Activated CD4-positive, alpha-beta memory T cell treated with anti-CD3 and anti-CD28 coated beads, Interleukin-2, amount 10 ng/mL, durations not matched to agents 7 days and 5 days (primary cell): ENCODE measurements around the gene SNX11. TPM values are rescaled to one million over a fixed set of nuclear protein-coding genes. Genes with fewer than 3 reads are reported as not detected.
"Not testable (repeated sequence)": the region's sequence is repeated elsewhere in the genome, so short reads cannot be mapped to it uniquely, and the experiment has no call there.

ENCODE experiments used
- CTCF ChIA-PET: fragments of 350-600 bp; sonication (Branson Sonifier 250); formaldehyde crosslinking; loops from one replicate; lab custom pipeline; 2021; ENCODE audit warnings: antibody characterized with exemption, inconsistent platforms; lab: Charles Lee
- POLR2A ChIA-PET: fragments of 350-600 bp; sonication (Branson Sonifier 250); formaldehyde crosslinking; loops from one replicate; lab custom pipeline; 2021; ENCODE audit warnings: antibody characterized with exemption; lab: Charles Lee
- DNase-seq: peaks from one replicate; pipeline ENCODE4 v3.0.0-alpha.2; 2020
- H3K27ac Mint-ChIP-seq: one replicate; pipeline ENCODE4 v1.8.0; 2021; ENCODE audit warnings: mild to moderate bottlenecking, mixed read lengths
- H3K27me3 Mint-ChIP-seq: one replicate; pipeline ENCODE4 v1.8.0; 2021; ENCODE audit warnings: mixed read lengths
- H3K36me3 Mint-ChIP-seq: one replicate; pipeline ENCODE4 v1.8.0; 2021; ENCODE audit warnings: low read depth, mixed read lengths
- H3K4me1 Mint-ChIP-seq: one replicate; pipeline ENCODE4 v1.8.0; 2021; ENCODE audit warnings: mixed read lengths
- H3K4me3 Mint-ChIP-seq: one replicate; pipeline ENCODE4 v1.8.0; 2021; ENCODE audit warnings: mild to moderate bottlenecking, mixed read lengths
- H3K9me3 Mint-ChIP-seq: one replicate; pipeline ENCODE4 v1.8.0; 2021; ENCODE audit warnings: mixed read lengths
- total RNA-seq, 2 experiments: library from RNA; stranded (reverse); gene quantifications; one replicate each; pipeline ENCODE4 v1.2.3, GENCODE V29; 2021

SNX11 gene
- total RNA-seq, result 10 to 100 TPM; 22.6 to 22.8 TPM

DNA sequence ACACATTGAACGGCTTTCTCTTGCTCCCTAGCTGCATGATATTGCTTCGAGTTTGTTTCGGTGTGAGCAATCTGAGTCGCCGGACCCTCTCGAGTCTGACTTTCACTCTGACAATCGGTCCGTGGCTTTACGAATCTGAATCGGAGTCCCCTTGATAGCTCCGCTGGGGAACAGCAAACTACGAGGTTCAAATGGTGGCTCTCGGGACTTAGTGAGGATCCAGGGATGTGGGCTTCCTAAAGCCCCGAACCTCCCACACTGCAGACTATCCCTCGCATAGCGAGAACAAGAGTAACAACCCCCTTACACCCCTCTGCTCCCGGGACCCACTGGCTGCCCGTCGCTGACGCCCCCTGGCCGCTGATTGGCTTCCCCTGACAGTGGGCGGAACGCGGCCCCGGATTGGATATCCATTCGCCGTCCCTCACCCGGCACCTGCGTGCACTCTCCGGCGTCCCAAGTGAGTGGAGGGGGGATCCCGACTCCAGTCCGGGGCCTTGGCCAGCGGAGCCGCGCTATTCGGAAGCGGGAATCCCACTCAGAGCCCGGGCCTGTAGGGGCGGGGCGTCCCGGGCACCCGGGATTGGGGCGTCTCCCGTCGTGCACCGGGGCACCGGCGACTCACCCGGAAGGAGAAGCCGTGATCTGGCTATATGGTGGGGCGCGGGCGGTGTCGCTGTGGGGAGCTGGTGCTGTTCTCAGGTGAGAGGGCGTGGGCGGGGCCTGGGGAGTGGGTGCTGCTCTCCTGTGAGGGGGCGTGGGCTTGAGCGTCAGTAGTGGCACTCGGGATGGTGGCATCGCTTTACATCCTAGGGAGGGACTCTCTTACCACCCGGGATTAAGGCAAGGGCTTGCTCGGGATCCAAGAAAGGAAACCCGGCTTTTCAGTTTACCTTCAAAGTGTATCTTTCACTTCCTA lies at the start of gene SNX11:
Gene SNX11, plus strand, starts transcription at position 630 of the 919 bp plus-strand sequence. CDS start 4,278 bp downstream, outside the sequence.
- ChIA-PET CTCF (interaction anchor here (0.6 to 4.3 kb wide), 14 partner anchors 9 to 529 kb away, joined by 3 to 29 read pairs (median 4); partner anchors contain the start of gene CDK5RAP3), POLR2A (interaction anchor here (0.7 to 7.3 kb wide), 18 partner anchors 9 to 734 kb away, joined by 3 to 49 read pairs (median 4); partner anchors contain the start of genes NFE2L1 and SP2)
- H3K27me3 Mint-ChIP-seq, result no peaks in the 10 kb centered on the region
- H3K4me3 Mint-ChIP-seq, result peak within 1 kb of the TSS; percentile 94
- DNase-seq, result peak; percentile 93
- H3K27ac Mint-ChIP-seq, result peak within 1 kb of the TSS; percentile 85
- peaks cover 73% of the 10 kb centered on the region for H3K4me1 Mint-ChIP-seq
- H3K36me3 Mint-ChIP-seq, result peaks cover 25% of the 10 kb centered on the region
- H3K9me3 Mint-ChIP-seq, result peaks cover 8% of the 10 kb centered on the region

DNA sequence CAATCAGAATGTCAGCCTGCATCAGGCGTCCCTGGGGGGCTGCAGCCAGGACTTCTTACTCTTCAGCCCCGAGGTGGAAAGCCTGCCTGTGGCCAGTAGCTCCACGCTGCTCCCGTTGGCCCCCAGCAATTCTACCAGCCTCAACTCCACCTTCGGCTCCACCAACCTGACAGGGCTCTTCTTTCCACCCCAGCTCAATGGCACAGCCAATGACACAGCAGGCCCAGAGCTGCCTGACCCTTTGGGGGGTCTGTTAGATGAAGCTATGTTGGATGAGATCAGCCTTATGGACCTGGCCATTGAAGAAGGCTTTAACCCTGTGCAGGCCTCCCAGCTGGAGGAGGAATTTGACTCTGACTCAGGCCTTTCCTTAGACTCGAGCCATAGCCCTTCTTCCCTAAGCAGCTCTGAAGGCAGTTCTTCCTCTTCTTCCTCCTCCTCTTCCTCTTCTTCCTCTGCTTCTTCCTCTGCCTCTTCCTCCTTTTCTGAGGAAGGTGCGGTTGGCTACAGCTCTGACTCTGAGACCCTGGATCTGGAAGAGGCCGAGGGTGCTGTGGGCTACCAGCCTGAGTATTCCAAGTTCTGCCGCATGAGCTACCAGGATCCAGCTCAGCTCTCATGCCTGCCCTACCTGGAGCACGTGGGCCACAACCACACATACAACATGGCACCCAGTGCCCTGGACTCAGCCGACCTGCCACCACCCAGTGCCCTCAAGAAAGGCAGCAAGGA lies 49.0 kb upstream of the SNX11 start:
- no peak for DNase-seq
- Mint-ChIP-seq H3K27me3 (no peaks in the 10 kb centered on the region), H3K27ac (peak overlapping the region; percentile 31), H3K4me1 (peaks cover 28% of the 10 kb centered on the region), H3K4me3 (no peak overlapping the region), H3K36me3 (peaks cover 73% of the 10 kb centered on the region), H3K9me3 (no peaks in the 10 kb centered on the region)
- POLR2A ChIA-PET, result interaction anchor here (1.0 to 2.4 kb wide), 3 partner anchors 10 to 16 kb away, joined by 3 to 17 read pairs (median 4); partner anchors contain the start of gene NFE2L1
- CTCF ChIA-PET, result interaction anchor here (1.5 to 1.6 kb wide), 3 partner anchors 10 to 33 kb away, joined by 3 to 5 read pairs (median 3); no protein-coding TSS in a partner anchor

GRCh38 chr17:48059125-48059668 lies 48.4 kb upstream of the SNX11 start:
- Mint-ChIP-seq H3K4me1 (peaks cover 24% of the 10 kb centered on the region), H3K4me3 (no peak overlapping the region), H3K36me3 (peaks cover 74% of the 10 kb centered on the region), H3K9me3 (no peaks in the 10 kb centered on the region), H3K27ac (no peak overlapping the region), H3K27me3 (no peaks in the 10 kb centered on the region)
- ChIA-PET CTCF (interaction anchor here (1.5 to 1.6 kb wide), 2 partner anchors 9 to 34 kb away, joined by 3 to 5 read pairs; no protein-coding TSS in a partner anchor), POLR2A (interaction anchor here (2.4 kb wide), 1 partner anchor 11 kb away, joined by 17 read pairs; the partner anchor contains the start of gene NFE2L1)
- no peak for DNase-seq

DNA sequence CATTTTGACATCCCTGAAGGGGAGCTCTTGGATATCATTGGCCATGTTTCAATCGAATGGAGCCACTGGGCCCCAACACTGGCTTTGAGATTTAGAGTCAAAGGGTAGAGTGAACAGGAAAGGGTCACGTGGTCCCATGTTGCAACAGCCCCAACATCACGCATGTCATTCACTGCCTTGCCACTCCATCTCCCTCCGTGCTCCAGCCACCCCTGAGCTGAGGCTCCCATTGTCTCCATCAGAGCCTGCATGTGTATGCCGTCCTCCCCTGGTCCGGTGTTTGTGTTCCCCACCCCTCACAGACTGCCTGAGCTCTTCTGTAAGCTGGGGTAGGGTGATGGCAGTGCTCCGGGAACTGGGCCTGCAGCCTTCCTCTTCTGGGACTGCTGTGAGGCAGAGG lies 47.3 kb upstream of the SNX11 start:
- Mint-ChIP-seq H3K4me1 (peaks cover 20% of the 10 kb centered on the region), H3K4me3 (no peak overlapping the region), H3K9me3 (no peaks in the 10 kb centered on the region), H3K36me3 (peaks cover 75% of the 10 kb centered on the region), H3K27me3 (no peaks in the 10 kb centered on the region), H3K27ac (no peak overlapping the region)
- ChIA-PET CTCF (interaction anchor here (1.6 kb wide), 1 partner anchor 35 kb away, joined by 3 read pairs; no protein-coding TSS in a partner anchor), POLR2A (interaction anchor here (3.3 kb wide), 1 partner anchor 12 kb away, joined by 23 read pairs; the partner anchor contains the start of gene NFE2L1)
- no peak for DNase-seq

- CTCF ChIA-PET, result interaction anchor here (1.5 to 1.7 kb wide), 3 partner anchors 12 to 18 kb away, joined by 4 to 7 read pairs (median 4); no protein-coding TSS in a partner anchor
- Mint-ChIP-seq H3K27ac (no peak overlapping the region), H3K4me3 (no peak overlapping the region), H3K4me1 (peaks cover 4% of the 10 kb centered on the region), H3K9me3 (no peaks in the 10 kb centered on the region), H3K36me3 (peaks cover 65% of the 10 kb centered on the region), H3K27me3 (no peaks in the 10 kb centered on the region)
- DNase-seq, result no peak
- POLR2A ChIA-PET, result interaction anchor here (3.3 kb wide), 1 partner anchor 14 kb away, joined by 23 read pairs; the partner anchor contains the start of gene NFE2L1
Measured at GRCh38 chr17:48062273-48062672, 45.3 kb upstream of the SNX11 start.

- Mint-ChIP-seq H3K36me3 (peaks cover 51% of the 10 kb centered on the region), H3K4me3 (no peak overlapping the region), H3K27me3 (no peaks in the 10 kb centered on the region), H3K27ac (no peak overlapping the region), H3K4me1 (peaks cover 4% of the 10 kb centered on the region), H3K9me3 (no peaks in the 10 kb centered on the region)
- DNase-seq, result no peak
- ChIA-PET CTCF (interaction anchor here (0.5 to 1.9 kb wide), 7 partner anchors 9 to 94 kb away, joined by 3 to 7 read pairs (median 3); partner anchors contain the start of genes CDK5RAP3 and NFE2L1), POLR2A (interaction anchor here (0.8 to 1.2 kb wide), 2 partner anchors 12 to 118 kb away, joined by 3 read pairs; no protein-coding TSS in a partner anchor)
Measured at GRCh38 chr17:48064638-48065037, 42.9 kb upstream of the SNX11 start.

DNA sequence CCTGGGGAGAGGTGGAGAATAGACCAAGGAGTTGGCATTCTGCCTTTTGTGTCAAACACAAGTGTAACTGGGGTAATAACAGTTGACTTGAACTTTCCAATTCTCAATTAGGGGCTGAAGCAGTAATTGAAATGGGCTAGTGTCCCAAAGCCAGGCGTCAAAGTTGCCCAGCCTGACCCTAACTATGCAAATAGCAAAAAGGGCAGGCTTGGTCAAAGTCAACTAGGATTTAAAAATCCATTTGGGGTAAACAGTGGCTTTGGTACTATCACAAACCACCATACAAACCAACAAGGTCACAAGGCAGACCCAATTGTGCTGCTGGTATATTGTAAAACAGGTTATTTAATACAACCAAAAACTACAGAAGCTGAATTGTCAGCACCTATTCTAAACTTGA lies 41.4 kb upstream of the SNX11 start:
- POLR2A ChIA-PET, result interaction anchor here (2.1 kb wide), 1 partner anchor 18 kb away, joined by 8 read pairs; the partner anchor contains the start of gene NFE2L1
- Mint-ChIP-seq H3K36me3 (peaks cover 47% of the 10 kb centered on the region), H3K27me3 (no peaks in the 10 kb centered on the region)

GRCh38 chr17:48066656-48067055 lies 40.9 kb upstream of the SNX11 start:
- Mint-ChIP-seq H3K27me3 (no peaks in the 10 kb centered on the region), H3K27ac (no peak overlapping the region), H3K4me3 (no peak overlapping the region), H3K4me1 (no peaks in the 10 kb centered on the region), H3K9me3 (no peaks in the 10 kb centered on the region), H3K36me3 (peaks cover 47% of the 10 kb centered on the region)
- DNase-seq, result no peak
- ChIA-PET POLR2A (interaction anchor here (2.1 kb wide), 1 partner anchor 18 kb away, joined by 8 read pairs; the partner anchor contains the start of gene NFE2L1), CTCF (interaction anchor here (2.3 to 3.4 kb wide), 4 partner anchors 9 to 41 kb away, joined by 10 to 23 read pairs (median 12); partner anchors contain the start of gene NFE2L1)

More for the DNA sequence above, 41.4 kb upstream of the SNX11 start:
- Mint-ChIP-seq H3K9me3 (no peaks in the 10 kb centered on the region), H3K4me1 (peaks cover 2% of the 10 kb centered on the region), H3K27ac (no peak overlapping the region), H3K4me3 (no peak overlapping the region)
- no peak for DNase-seq
- CTCF ChIA-PET, result interaction anchor here (2.3 to 3.4 kb wide), 4 partner anchors 10 to 40 kb away, joined by 10 to 23 read pairs (median 12); partner anchors contain the start of gene NFE2L1

GRCh38 chr17:48067245-48067644 lies 40.3 kb upstream of the SNX11 start:
- Mint-ChIP-seq H3K9me3 (no peaks in the 10 kb centered on the region), H3K4me3 (no peak overlapping the region), H3K4me1 (no peaks in the 10 kb centered on the region), H3K27ac (no peak overlapping the region), H3K36me3 (peaks cover 47% of the 10 kb centered on the region), H3K27me3 (no peaks in the 10 kb centered on the region)
- POLR2A ChIA-PET, result interaction anchor here (2.1 kb wide), 1 partner anchor 19 kb away, joined by 8 read pairs; the partner anchor contains the start of gene NFE2L1
- CTCF ChIA-PET, result interaction anchor here (1.4 to 3.4 kb wide), 6 partner anchors 9 to 117 kb away, joined by 4 to 23 read pairs (median 10); partner anchors contain the start of gene NFE2L1
- no peak for DNase-seq

DNA sequence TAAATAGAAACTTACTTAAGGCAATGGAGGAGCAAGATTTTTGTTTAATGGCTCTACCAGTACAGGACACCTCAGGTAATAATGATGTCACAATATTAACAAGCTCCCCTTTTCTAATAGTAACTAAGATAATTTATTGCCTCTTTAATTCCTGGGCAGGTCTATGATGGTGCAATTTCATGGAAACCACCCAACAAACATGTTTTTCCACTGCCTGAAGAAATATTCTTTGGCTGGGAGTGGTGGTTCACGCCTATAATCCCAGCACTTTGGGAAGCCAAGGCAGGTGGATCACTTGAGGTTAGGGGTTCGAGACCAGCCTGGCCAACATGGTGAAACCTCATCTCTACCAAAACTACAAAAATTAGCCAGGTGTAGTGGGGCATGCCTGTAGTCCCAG lies 39.8 kb upstream of the SNX11 start:
- not testable (repeated sequence) for H3K27ac Mint-ChIP-seq, H3K4me3 Mint-ChIP-seq, H3K27me3 Mint-ChIP-seq, H3K9me3 Mint-ChIP-seq, DNase-seq, H3K4me1 Mint-ChIP-seq
- peaks cover 42% of the 10 kb centered on the region for H3K36me3 Mint-ChIP-seq
- POLR2A ChIA-PET, result interaction anchor here (1.2 to 2.6 kb wide), 2 partner anchors 19 to 42 kb away, joined by 4 to 9 read pairs; partner anchors contain the start of gene NFE2L1
- CTCF ChIA-PET, result interaction anchor here (1.0 to 3.4 kb wide), 12 partner anchors 10 to 118 kb away, joined by 3 to 23 read pairs (median 5); partner anchors contain the start of genes COPZ2 and NFE2L1

GRCh38 chr17:48068491-48068961 lies 39.0 kb upstream of the SNX11 start:
- no peak for DNase-seq
- no peaks in the 10 kb centered on the region for H3K4me1 Mint-ChIP-seq
- no peaks in the 10 kb centered on the region for H3K27me3 Mint-ChIP-seq
- no peak overlapping the region for H3K27ac Mint-ChIP-seq
- H3K4me3 Mint-ChIP-seq, result no peak overlapping the region
- ChIA-PET CTCF (interaction anchor here (0.7 to 3.4 kb wide), 16 partner anchors 9 to 445 kb away, joined by 3 to 23 read pairs (median 4); partner anchors contain the start of genes COPZ2 and NFE2L1), POLR2A (interaction anchor here (0.6 to 2.6 kb wide), 4 partner anchors 10 to 43 kb away, joined by 3 to 9 read pairs (median 4); partner anchors contain the start of gene NFE2L1)
- H3K36me3 Mint-ChIP-seq, result peaks cover 45% of the 10 kb centered on the region
- H3K9me3 Mint-ChIP-seq, result no peaks in the 10 kb centered on the region
